Activated CD4-positive, alpha-beta T cell treated with anti-CD3 and anti-CD28 coated beads for 36 hours (primary cell): Measurements from ENCODE around the gene RIBC2. TPM values are rescaled to one million over a fixed set of nuclear protein-coding genes. Genes with fewer than 3 reads are reported as not detected.

ENCODE experiments used
- ATAC-seq: fragments of 200-7000 bp; cut with Tn5 transposase; one replicate; pipeline ENCODE4 v1.10.0; 2021; ENCODE audit warnings: mild to moderate bottlenecking, moderate library complexity
- CTCF ChIA-PET: fragments of 350-600 bp; sonication (Branson Sonifier 250); formaldehyde crosslinking; loops from one replicate; lab custom pipeline; 2021; ENCODE audit warnings: antibody characterized with exemption; lab: Charles Lee
- POLR2A ChIA-PET: fragments of 350-600 bp; sonication (Branson Sonifier 250); formaldehyde crosslinking; loops from one replicate; lab custom pipeline; 2021; ENCODE audit warnings: antibody characterized with exemption, inconsistent platforms; lab: Charles Lee
- DNase-seq: peaks from one replicate; pipeline ENCODE4 v3.0.0-alpha.2; 2020
- H3K27ac Mint-ChIP-seq: one replicate; pipeline ENCODE4 v1.8.0; 2021; ENCODE audit warnings: mixed read lengths
- H3K27me3 Mint-ChIP-seq: one replicate; pipeline ENCODE4 v1.8.0; 2021; ENCODE audit warnings: mixed read lengths
- H3K36me3 Mint-ChIP-seq: one replicate; pipeline ENCODE4 v1.8.0; 2021; ENCODE audit warnings: low read depth, mixed read lengths
- H3K4me1 Mint-ChIP-seq: one replicate; pipeline ENCODE4 v1.8.0; 2021; ENCODE audit warnings: mixed read lengths
- H3K4me3 Mint-ChIP-seq: one replicate; pipeline ENCODE4 v1.8.0; 2021; ENCODE audit warnings: mild to moderate bottlenecking, moderate library complexity, mixed read lengths
- H3K9me3 Mint-ChIP-seq: one replicate; pipeline ENCODE4 v1.8.0; 2021; ENCODE audit warnings: low read depth, mixed read lengths
- intact Hi-C, 2 experiments: fragments of 100-400 bp; cut with DNase I in 1 of 2; cut with micrococcal nuclease in 1 of 2; formaldehyde crosslinking; loops; one replicate each; pipeline versions ENCODE4 v1.14.2 to v1.15.1; 2022 to 2024; cut with DNase I, micrococcal nuclease
- total RNA-seq, 2 experiments: library from RNA; stranded (reverse); gene quantifications; one replicate each; pipeline ENCODE4 v1.2.3, GENCODE V29; 2021

Gene RIBC2
- total RNA-seq, 2 experiments from 2014 or later, result 6.3 to 7.8 TPM

- ChIA-PET CTCF (no interaction called here), POLR2A (no interaction called here)
- ATAC-seq (no peak), DNase-seq (no peak)
- H3K27me3 Mint-ChIP-seq, result peaks cover 6% of the 10 kb centered on the region
- no peak overlapping the region for H3K27ac Mint-ChIP-seq
- no peaks in the 10 kb centered on the region for H3K4me1 Mint-ChIP-seq
- H3K9me3 Mint-ChIP-seq, result peaks cover 3% of the 10 kb centered on the region
- intact Hi-C loops, result no loop called here
- no peaks in the 10 kb centered on the region for H3K36me3 Mint-ChIP-seq
- H3K4me3 Mint-ChIP-seq, result no peak overlapping the region
These were observed 62.5 kb downstream of the RIBC2 start for GRCh38 chr22:45475851-45476514.

GRCh38 chr22:45476814-45477213 lies 63.3 kb downstream of the RIBC2 start:
- POLR2A ChIA-PET, result no interaction called here
- peaks cover 6% of the 10 kb centered on the region for H3K27me3 Mint-ChIP-seq
- H3K9me3 Mint-ChIP-seq, result peaks cover 3% of the 10 kb centered on the region
- intact Hi-C loops, result no loop called here
- H3K36me3 Mint-ChIP-seq, result no peaks in the 10 kb centered on the region
- CTCF ChIA-PET, result no interaction called here
- DNase-seq, result no peak
- ATAC-seq, result no peak
- no peak overlapping the region for H3K4me3 Mint-ChIP-seq
- no peaks in the 10 kb centered on the region for H3K4me1 Mint-ChIP-seq
- no peak overlapping the region for H3K27ac Mint-ChIP-seq

- no peak for ATAC-seq
- POLR2A ChIA-PET, result no interaction called here
- intact Hi-C loops, result no loop called here
- Mint-ChIP-seq H3K36me3 (no peaks in the 10 kb centered on the region), H3K9me3 (peaks cover 3% of the 10 kb centered on the region), H3K27ac (no peak overlapping the region), H3K4me1 (no peaks in the 10 kb centered on the region), H3K27me3 (peaks cover 6% of the 10 kb centered on the region), H3K4me3 (no peak overlapping the region)
- CTCF ChIA-PET, result no interaction called here
- no peak for DNase-seq
These were observed 64.0 kb downstream of the RIBC2 start for GRCh38 chr22:45477366-45478107.

- POLR2A ChIA-PET, result no interaction called here
- H3K9me3 Mint-ChIP-seq, result peaks cover 3% of the 10 kb centered on the region
These were observed 64.7 kb downstream of the RIBC2 start for GRCh38 chr22:45478108-45478771.

GRCh38 chr22:45480717-45481116 lies 67.2 kb downstream of the RIBC2 start:
- CTCF ChIA-PET, result no interaction called here
- DNase-seq (no peak), ATAC-seq (no peak)
- H3K4me3 Mint-ChIP-seq, result no peak overlapping the region
- no peaks in the 10 kb centered on the region for H3K36me3 Mint-ChIP-seq
- H3K9me3 Mint-ChIP-seq, result peaks cover 3% of the 10 kb centered on the region
- intact Hi-C loops, result no loop called here
- POLR2A ChIA-PET, result no interaction called here
- H3K27ac Mint-ChIP-seq, result no peak overlapping the region
- H3K27me3 Mint-ChIP-seq, result peaks cover 13% of the 10 kb centered on the region
- H3K4me1 Mint-ChIP-seq, result no peaks in the 10 kb centered on the region

More at GRCh38 chr22:45478108-45478771, 64.7 kb downstream of the RIBC2 start:
- H3K27me3 Mint-ChIP-seq, result peaks cover 8% of the 10 kb centered on the region
- H3K4me3 Mint-ChIP-seq, result no peak overlapping the region
- DNase-seq, result no peak
- no peaks in the 10 kb centered on the region for H3K4me1 Mint-ChIP-seq
- CTCF ChIA-PET, result no interaction called here
- no peak overlapping the region for H3K27ac Mint-ChIP-seq
- H3K36me3 Mint-ChIP-seq, result no peaks in the 10 kb centered on the region
- no peak for ATAC-seq
- intact Hi-C loops, result no loop called here

- Mint-ChIP-seq H3K9me3 (peaks cover 3% of the 10 kb centered on the region), H3K4me1 (no peaks in the 10 kb centered on the region), H3K27ac (no peak overlapping the region), H3K27me3 (peaks cover 13% of the 10 kb centered on the region), H3K36me3 (no peaks in the 10 kb centered on the region), H3K4me3 (no peak overlapping the region)
- no peak for DNase-seq
- intact Hi-C loops, result no loop called here
- ChIA-PET POLR2A (no interaction called here), CTCF (no interaction called here)
- no peak for ATAC-seq
These were observed 68.2 kb downstream of the RIBC2 start for GRCh38 chr22:45481661-45482060.

Other genes starting within 250 kb of the RIBC2 start
- gene NUP50, start 249.8 kb upstream of the RIBC2 start, total RNA-seq, result 100 to 1,000 TPM; 136 to 141 TPM
- gene KIAA0930, start 172.8 kb upstream of the RIBC2 start, total RNA-seq, result 10 to 100 TPM; 24.8 to 29.6 TPM
- not detected for gene UPK3A, start 128.7 kb upstream of the RIBC2 start, total RNA-seq
- 10 to 100 TPM; 25.5 to 29.0 TPM for gene FAM118A, start 103.8 kb upstream of the RIBC2 start, total RNA-seq
- gene SMC1B, start 94 bp upstream of the RIBC2 start, total RNA-seq, result under 1 TPM; 0.62 to 0.67 TPM
- gene FBLN1, start 89.2 kb downstream of the RIBC2 start, total RNA-seq, result not detected